ENCODE results near the gene CREM. TPM values are rescaled to one million over a fixed set of nuclear protein-coding genes. Genes with fewer than 3 reads are reported as not detected.

Gene CREM
- total and polyA plus RNA-seq, 2 donors from 2014 or later: 41.3 to 43.9 TPM

DNA sequence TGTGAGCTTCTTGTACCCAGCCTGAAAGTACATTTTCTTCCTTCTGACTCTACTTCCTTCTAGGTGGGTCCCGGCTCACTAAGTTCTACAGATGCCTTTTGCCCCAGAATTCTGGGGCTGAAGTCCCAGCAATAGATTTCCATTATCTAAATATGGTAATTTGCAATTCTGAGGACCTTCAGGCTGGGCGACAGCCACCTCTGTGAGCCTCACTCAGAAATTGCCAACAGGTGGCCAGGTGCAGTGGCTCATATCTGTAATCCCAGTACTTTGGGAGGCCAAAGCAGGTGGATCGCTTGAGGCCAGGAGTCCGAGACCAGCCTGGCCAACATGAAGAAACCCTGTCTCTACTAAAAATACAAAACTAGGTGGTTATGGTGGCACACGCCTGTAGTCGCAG is 23.7 kb downstream of the CREM start:
- DNase-seq (no peak), FAIRE-seq (no peak)
- Histone ChIP-seq H3K4me1 (ENCODE audit: control insufficient read depth in 2 of 3, insufficient read depth in 2 of 3, low read depth in 1 of 3, low read length in 3 of 3) (no peaks in the 10 kb centered on the region), H3K4me3 (ENCODE audit: low read length in 3 of 3) (no peak overlapping the region), H3K27ac (ENCODE audit: low read depth in 2 of 2, low read length in 2 of 2) (no peak overlapping the region), H3K36me3 (ENCODE audit: control insufficient read depth in 2 of 3, insufficient read depth in 3 of 3, low read length in 3 of 3) (no peaks in the 10 kb centered on the region), H3K27me3 (ENCODE audit: control insufficient read depth, insufficient read depth, low read length) (no peaks in the 10 kb centered on the region), H3K9me3 (ENCODE audit: control insufficient read depth in 2 of 3, insufficient read depth in 1 of 3, low read length in 3 of 3) (no peaks in the 10 kb centered on the region), H3K9ac (ENCODE audit: low read length in 3 of 3) (no peak overlapping the region)
- TF ChIP-seq, protein P1, sequence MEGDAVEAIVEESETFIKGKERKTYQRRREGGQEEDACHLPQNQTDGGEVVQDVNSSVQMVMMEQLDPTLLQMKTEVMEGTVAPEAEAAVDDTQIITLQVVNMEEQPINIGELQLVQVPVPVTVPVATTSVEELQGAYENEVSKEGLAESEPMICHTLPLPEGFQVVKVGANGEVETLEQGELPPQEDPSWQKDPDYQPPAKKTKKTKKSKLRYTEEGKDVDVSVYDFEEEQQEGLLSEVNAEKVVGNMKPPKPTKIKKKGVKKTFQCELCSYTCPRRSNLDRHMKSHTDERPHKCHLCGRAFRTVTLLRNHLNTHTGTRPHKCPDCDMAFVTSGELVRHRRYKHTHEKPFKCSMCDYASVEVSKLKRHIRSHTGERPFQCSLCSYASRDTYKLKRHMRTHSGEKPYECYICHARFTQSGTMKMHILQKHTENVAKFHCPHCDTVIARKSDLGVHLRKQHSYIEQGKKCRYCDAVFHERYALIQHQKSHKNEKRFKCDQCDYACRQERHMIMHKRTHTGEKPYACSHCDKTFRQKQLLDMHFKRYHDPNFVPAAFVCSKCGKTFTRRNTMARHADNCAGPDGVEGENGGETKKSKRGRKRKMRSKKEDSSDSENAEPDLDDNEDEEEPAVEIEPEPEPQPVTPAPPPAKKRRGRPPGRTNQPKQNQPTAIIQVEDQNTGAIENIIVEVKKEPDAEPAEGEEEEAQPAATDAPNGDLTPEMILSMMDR (IDR thresholded peaks at IDR 0.05; ENCODE audit: borderline replicate concordance, extremely low read depth, insufficient read depth): no peak
- intact Hi-C loops (cut with DNase I): no loop called here

DNA sequence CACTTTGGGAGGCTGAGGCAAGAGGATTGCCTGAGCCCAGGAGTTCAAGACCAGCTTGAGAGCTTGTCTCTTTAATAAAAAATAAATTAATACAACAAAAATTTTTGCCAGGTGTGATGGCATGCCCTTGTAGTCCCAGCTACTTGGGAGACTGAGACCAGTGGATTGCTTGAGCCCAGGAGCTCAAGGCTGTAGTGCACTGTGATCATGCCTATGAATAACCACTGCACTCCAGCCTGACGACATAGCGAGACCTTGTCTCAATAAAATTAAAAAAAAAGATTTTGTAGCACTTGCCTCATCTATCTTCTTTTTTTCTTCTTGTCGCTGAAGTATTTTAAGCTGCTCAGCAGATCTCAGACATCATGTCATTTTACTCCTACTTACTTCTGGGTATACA is 26.3 kb downstream of the CREM start:
- H3K36me3 ChIP-seq (ENCODE audit: control insufficient read depth in 2 of 3, insufficient read depth in 3 of 3, low read length in 3 of 3): no peaks in the 10 kb centered on the region
- DNase-seq (no peak), FAIRE-seq (no peak)
- no peaks in the 10 kb centered on the region for H3K9me3 ChIP-seq (ENCODE audit: control insufficient read depth in 2 of 3, insufficient read depth in 1 of 3, low read length in 3 of 3)
- intact Hi-C loops (cut with DNase I): no loop called here
- TF ChIP-seq, protein P1 (IDR thresholded peaks at IDR 0.05; ENCODE audit: borderline replicate concordance, extremely low read depth, insufficient read depth): no peak
- no peak overlapping the region for H3K9ac ChIP-seq (ENCODE audit: low read length in 3 of 3)
- no peaks in the 10 kb centered on the region for H3K27me3 ChIP-seq (ENCODE audit: control insufficient read depth, insufficient read depth, low read length)
- H3K4me3 ChIP-seq (ENCODE audit: low read length in 3 of 3): no peak overlapping the region
- H3K27ac ChIP-seq (ENCODE audit: low read depth in 2 of 2, low read length in 2 of 2): no peak overlapping the region
- H3K4me1 ChIP-seq (ENCODE audit: control insufficient read depth in 2 of 3, insufficient read depth in 2 of 3, low read depth in 1 of 3, low read length in 3 of 3): no peaks in the 10 kb centered on the region

DNA sequence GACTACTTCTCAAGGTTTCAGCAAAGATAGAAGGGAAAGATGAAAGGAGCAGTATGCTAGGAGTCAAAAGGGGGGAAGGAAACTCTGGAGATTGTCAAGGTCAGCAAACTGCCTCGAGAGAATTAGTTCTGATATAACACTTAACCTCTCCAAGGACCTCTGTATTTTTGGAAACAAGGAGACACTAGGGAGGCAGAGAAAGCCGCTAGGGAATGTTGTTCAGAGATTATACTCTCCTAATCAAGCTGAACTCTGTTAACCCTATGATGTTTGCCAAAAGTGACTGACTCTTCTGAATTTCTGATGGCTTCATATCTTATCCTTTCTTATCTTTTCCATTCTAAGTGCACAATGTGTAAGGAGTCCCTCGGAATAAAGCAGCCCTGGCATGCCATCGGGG is 27.1 kb downstream of the CREM start:
- no peaks in the 10 kb centered on the region for H3K27me3 ChIP-seq (ENCODE audit: control insufficient read depth, insufficient read depth, low read length)
- H3K27ac ChIP-seq (ENCODE audit: low read depth in 2 of 2, low read length in 2 of 2): no peak overlapping the region
- no peaks in the 10 kb centered on the region for H3K36me3 ChIP-seq (ENCODE audit: control insufficient read depth in 2 of 3, insufficient read depth in 3 of 3, low read length in 3 of 3)
- H3K4me3 ChIP-seq (ENCODE audit: low read length in 3 of 3): no peak overlapping the region
- intact Hi-C loops (cut with DNase I): no loop called here
- H3K4me1 ChIP-seq (ENCODE audit: control insufficient read depth in 2 of 3, insufficient read depth in 2 of 3, low read depth in 1 of 3, low read length in 3 of 3): no peaks in the 10 kb centered on the region
- DNase-seq (no peak), FAIRE-seq (no peak)
- no peaks in the 10 kb centered on the region for H3K9me3 ChIP-seq (ENCODE audit: control insufficient read depth in 2 of 3, insufficient read depth in 1 of 3, low read length in 3 of 3)
- TF ChIP-seq, protein P1 (IDR thresholded peaks at IDR 0.05; ENCODE audit: borderline replicate concordance, extremely low read depth, insufficient read depth): no peak
- no peak overlapping the region for H3K9ac ChIP-seq (ENCODE audit: low read length in 3 of 3)

DNA sequence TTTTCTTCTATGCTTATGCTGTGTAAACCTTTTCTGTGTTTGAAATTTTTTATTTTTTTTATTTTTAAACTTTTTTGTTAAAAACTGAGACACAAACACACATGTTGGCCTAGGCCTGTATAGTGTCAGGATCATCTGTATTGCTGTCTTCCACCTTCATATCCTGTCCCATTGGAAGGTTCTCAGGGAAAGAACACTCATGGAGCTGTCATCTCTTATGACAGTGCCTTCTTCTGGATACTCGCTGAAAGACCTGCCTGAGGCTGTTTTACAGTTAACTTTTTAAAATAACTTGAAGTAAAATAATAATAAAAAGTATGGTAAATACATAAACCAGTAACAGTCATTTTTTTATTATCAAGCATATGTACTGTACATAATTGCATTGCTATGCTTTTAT is 34.1 kb downstream of the CREM start:
- no peak overlapping the region for H3K4me3 ChIP-seq (ENCODE audit: low read length in 3 of 3)
- DNase-seq (no peak), FAIRE-seq (no peak)
- TF ChIP-seq, protein P1 (IDR thresholded peaks at IDR 0.05; ENCODE audit: borderline replicate concordance, extremely low read depth, insufficient read depth): no peak
- no peak overlapping the region for H3K27ac ChIP-seq (ENCODE audit: low read depth in 2 of 2, low read length in 2 of 2)
- H3K9ac ChIP-seq (ENCODE audit: low read length in 3 of 3): no peak overlapping the region
- H3K4me1 ChIP-seq (ENCODE audit: control insufficient read depth in 2 of 3, insufficient read depth in 2 of 3, low read depth in 1 of 3, low read length in 3 of 3): no peaks in the 10 kb centered on the region
- no peaks in the 10 kb centered on the region for H3K27me3 ChIP-seq (ENCODE audit: control insufficient read depth, insufficient read depth, low read length)
- no peaks in the 10 kb centered on the region for H3K36me3 ChIP-seq (ENCODE audit: control insufficient read depth in 2 of 3, insufficient read depth in 3 of 3, low read length in 3 of 3)
- peaks cover 0 to 3% (median 0%) of the 10 kb centered on the region in 3 donors for H3K9me3 ChIP-seq (ENCODE audit: control insufficient read depth in 2 of 3, insufficient read depth in 1 of 3, low read length in 3 of 3)
- intact Hi-C loops (cut with DNase I): no loop called here
